Keratinocyte (primary cell): ENCODE results near the gene SLF2. TPM values are rescaled to one million over a fixed set of nuclear protein-coding genes. Genes with fewer than 3 reads are reported as not detected.

Experiments
- DNase-seq: peaks from one replicate; pipeline ENCODE4 v3.0.0-alpha.2; 2011; ENCODE audit warnings: low read depth, missing footprints, low spot score
- FAIRE-seq: peaks from 2 replicates; lab custom pipeline; 2011; peaks lifted over from hg19 to GRCh38; lab: Jason Lieb, UNC
- H2AFZ ChIP-seq: 2 replicates; pipeline ENCODE4 v1.6.0; 2012; ENCODE audit warnings: low read length, control low read depth, inconsistent platforms; ENCODE audit not compliant: control insufficient read depth
- H3K27ac ChIP-seq: 2 replicates; pipeline ENCODE4 v1.5.1; 2011; ENCODE audit warnings: low read length; ENCODE audit not compliant: control insufficient read depth, insufficient read depth
- H3K27me3 ChIP-seq: 3 replicates; pipeline ENCODE4 v1.6.0; 2011; ENCODE audit warnings: low read length; ENCODE audit not compliant: control insufficient read depth, insufficient read depth; ENCODE audit errors: extremely low read depth
- H3K36me3 ChIP-seq, 2 experiments: 2 replicates in 1 of 2; 3 replicates in 1 of 2; pipeline ENCODE4 v1.5.1; 2011; ENCODE audit warnings: low read length in 2 of 2, mild to moderate bottlenecking in 1 of 2; ENCODE audit not compliant: control insufficient read depth in 2 of 2, insufficient read depth in 2 of 2; ENCODE audit errors: extremely low read depth in 1 of 2
- H3K4me1 ChIP-seq: 3 replicates; pipeline ENCODE4 v1.5.1; 2011; ENCODE audit warnings: low read length; ENCODE audit not compliant: control insufficient read depth, insufficient read depth; ENCODE audit errors: extremely low read depth
- H3K4me2 ChIP-seq: 3 replicates; pipeline ENCODE4 v1.6.0; 2011; ENCODE audit warnings: low read depth, low read length; ENCODE audit not compliant: control insufficient read depth, insufficient read depth; ENCODE audit errors: extremely low read depth
- H3K4me3 ChIP-seq, 3 experiments: fragments of 200-600 bp in 1 of 3; sonication (generic) in 1 of 3; 2 replicates in 2 of 3; 3 replicates in 1 of 3; pipeline ENCODE4 v1.5.1; 2011 to 2016; ENCODE audit warnings: low read length in 3 of 3, mild to moderate bottlenecking in 3 of 3, control low read depth in 2 of 3, inconsistent platforms in 1 of 3, low read depth in 1 of 3, mixed read lengths in 1 of 3, mixed run types in 1 of 3, moderate library complexity in 1 of 3; ENCODE audit not compliant: control insufficient read depth in 2 of 3, insufficient read depth in 2 of 3; ENCODE audit errors: extremely low read depth in 1 of 3
- H3K79me2 ChIP-seq: 2 replicates; pipeline ENCODE4 v1.6.0; 2012; ENCODE audit warnings: low read length; ENCODE audit not compliant: control insufficient read depth, insufficient read depth
- H3K9ac ChIP-seq: 3 replicates; pipeline ENCODE4 v1.6.0; 2011; ENCODE audit warnings: low read length; ENCODE audit not compliant: control insufficient read depth, insufficient read depth; ENCODE audit errors: extremely low read depth
- H3K9me1 ChIP-seq: 3 replicates; pipeline ENCODE4 v1.6.0; 2011; ENCODE audit warnings: low read length; ENCODE audit not compliant: control insufficient read depth, insufficient read depth; ENCODE audit errors: extremely low read depth
- H3K9me3 ChIP-seq: 2 replicates; pipeline ENCODE4 v1.5.1; 2012; ENCODE audit warnings: low read depth, low read length; ENCODE audit not compliant: control insufficient read depth
- H4K20me1 ChIP-seq: 3 replicates; pipeline ENCODE4 v1.6.0; 2011; ENCODE audit warnings: low read length; ENCODE audit not compliant: control insufficient read depth, insufficient read depth; ENCODE audit errors: extremely low read depth
- EZH2 ChIP-seq: IDR thresholded peaks from one replicate; pipeline ENCODE4 v1.6.1; 2012; ENCODE audit warnings: inconsistent platforms, mild to moderate bottlenecking, low read length, moderate library complexity
- dilution Hi-C: fragments of 300-500 bp; cut with MboI; formaldehyde crosslinking; loops from one replicate; pipeline ENCODE4 v1.7.0; 2020; ENCODE audit warnings: low sequenced_read_pairs; ENCODE audit not compliant: extremely low pct_ligation_motif_present
- polyA plus RNA-seq, 5 experiments: library from polyadenylated mRNA; depleted of rRNA in 3 of 5; stranded (reverse) in 3 of 5; stranded (forward) in 1 of 5; unstranded in 1 of 5; fragments of >200 nt; gene quantifications; 1 replicate in 1 of 5; 2 replicates in 3 of 5; 3 replicates in 1 of 5; pipeline versions ENCODE4 v1.2.1 to v1.2.3, GENCODE V29; 2011 to 2012; ENCODE audit warnings: missing spikeins in 2 of 5, low read depth in 1 of 5, low replicate concordance in 1 of 5
- TF ChIP-seq, protein P1 (sequence below), 3 experiments: IDR thresholded peaks in 1 of 3; conservative IDR thresholded peaks in 1 of 3; optimal IDR thresholded peaks in 1 of 3; 2 replicates in 2 of 3; 3 replicates in 1 of 3; pipeline versions ENCODE3 to v1.5.1; 2011; ENCODE audit warnings: low read length in 3 of 3, mild to moderate bottlenecking in 3 of 3, moderate library complexity in 2 of 3, control low read depth in 1 of 3, inconsistent platforms in 1 of 3; ENCODE audit not compliant: insufficient read depth in 2 of 3; ENCODE audit errors: extremely low read depth in 1 of 3

The SLF2 gene
- polyA plus RNA-seq, 1 donor (not counting 4 experiments of a cell fraction or from before 2014, with no cell fraction given) = 7.1 TPM

DNA sequence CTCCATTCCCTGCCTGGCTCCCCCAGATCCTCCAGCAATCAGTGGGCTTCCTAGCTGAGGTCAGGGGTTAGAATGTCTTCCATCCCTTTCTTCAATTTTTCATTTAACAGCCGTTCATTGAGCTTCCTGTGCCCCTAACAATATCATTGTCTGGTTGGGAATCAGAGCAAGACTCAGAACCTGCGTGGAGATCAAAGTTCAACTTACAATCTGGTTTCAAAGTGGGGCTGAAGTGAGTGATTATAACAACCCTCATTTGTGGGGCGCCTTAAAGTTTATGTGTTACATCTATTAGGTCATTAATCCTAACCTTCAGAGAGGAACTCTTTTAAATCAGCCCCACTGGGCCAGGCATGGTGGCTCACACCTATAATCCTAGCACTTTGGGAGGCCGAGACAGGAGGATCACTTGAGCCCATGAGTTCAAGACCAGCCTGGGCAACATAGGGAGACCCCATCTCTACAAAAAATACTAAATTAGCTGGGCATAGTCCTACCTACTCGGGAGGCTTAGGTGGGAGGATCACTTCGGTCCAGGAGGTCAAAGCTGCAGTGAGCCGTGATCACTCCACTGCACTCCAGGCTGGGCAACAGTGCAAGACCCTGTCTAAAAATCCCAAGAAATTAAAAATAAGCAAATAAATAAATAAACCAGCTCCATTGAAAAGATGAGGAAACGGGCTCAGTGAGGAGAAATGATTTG, 45.4 kb upstream of the SLF2 start:
- Histone ChIP-seq H3K4me2 (no peak overlapping the region), H3K9me1 (no peaks in the 10 kb centered on the region), H3K36me3 (no peaks in the 10 kb centered on the region), H3K9me3 (no peaks in the 10 kb centered on the region), H4K20me1 (peaks cover 3% of the 10 kb centered on the region), H3K9ac (no peak overlapping the region), H3K4me3 (no peak overlapping the region), H3K79me2 (no peaks in the 10 kb centered on the region), H3K4me1 (no peaks in the 10 kb centered on the region), H2AFZ (no peak overlapping the region), H3K27ac (no peak overlapping the region), H3K27me3 (peaks cover 43% of the 10 kb centered on the region)
- TF ChIP-seq, protein P1, sequence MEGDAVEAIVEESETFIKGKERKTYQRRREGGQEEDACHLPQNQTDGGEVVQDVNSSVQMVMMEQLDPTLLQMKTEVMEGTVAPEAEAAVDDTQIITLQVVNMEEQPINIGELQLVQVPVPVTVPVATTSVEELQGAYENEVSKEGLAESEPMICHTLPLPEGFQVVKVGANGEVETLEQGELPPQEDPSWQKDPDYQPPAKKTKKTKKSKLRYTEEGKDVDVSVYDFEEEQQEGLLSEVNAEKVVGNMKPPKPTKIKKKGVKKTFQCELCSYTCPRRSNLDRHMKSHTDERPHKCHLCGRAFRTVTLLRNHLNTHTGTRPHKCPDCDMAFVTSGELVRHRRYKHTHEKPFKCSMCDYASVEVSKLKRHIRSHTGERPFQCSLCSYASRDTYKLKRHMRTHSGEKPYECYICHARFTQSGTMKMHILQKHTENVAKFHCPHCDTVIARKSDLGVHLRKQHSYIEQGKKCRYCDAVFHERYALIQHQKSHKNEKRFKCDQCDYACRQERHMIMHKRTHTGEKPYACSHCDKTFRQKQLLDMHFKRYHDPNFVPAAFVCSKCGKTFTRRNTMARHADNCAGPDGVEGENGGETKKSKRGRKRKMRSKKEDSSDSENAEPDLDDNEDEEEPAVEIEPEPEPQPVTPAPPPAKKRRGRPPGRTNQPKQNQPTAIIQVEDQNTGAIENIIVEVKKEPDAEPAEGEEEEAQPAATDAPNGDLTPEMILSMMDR (optimal IDR thresholded peaks at IDR 0.05 in 1 of 3, IDR thresholded peaks at IDR 0.05 in 1 of 3, conservative IDR thresholded peaks at IDR 0.05 in 1 of 3; ENCODE audit: extremely low read depth in 1 of 3, insufficient read depth in 2 of 3, low read length in 3 of 3) = no peak
- FAIRE-seq = no peak
- dilution Hi-C loops = no loop called here
- DNase-seq = no peak

DNA sequence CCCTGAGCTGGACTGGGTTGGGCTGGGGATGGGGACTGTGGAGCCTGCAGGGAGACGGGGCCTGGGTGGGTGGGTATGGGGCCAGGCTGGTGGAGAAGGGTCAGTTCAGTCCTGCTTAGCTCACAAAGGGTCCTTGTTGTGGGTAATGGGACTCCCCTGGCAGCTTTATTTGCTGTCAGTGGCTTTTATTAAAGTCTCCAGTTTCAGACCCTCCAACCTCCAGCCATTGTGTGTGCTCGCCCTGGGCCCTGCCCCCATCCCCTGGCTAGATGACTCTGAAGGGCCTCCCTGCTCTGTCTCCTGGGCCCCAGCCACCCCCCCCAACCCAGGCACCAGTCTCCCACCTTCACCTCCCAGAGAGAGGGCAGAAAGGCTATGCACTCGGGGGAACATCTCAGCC, 44.4 kb upstream of the SLF2 start:
- no peak overlapping the region for H2AFZ ChIP-seq

More for the DNA sequence above, 44.4 kb upstream of the SLF2 start:
- Histone ChIP-seq H3K4me3 (no peak overlapping the region), H3K9me3 (no peaks in the 10 kb centered on the region), H3K4me1 (no peaks in the 10 kb centered on the region), H3K27me3 (peaks cover 38% of the 10 kb centered on the region), H3K9ac (no peak overlapping the region), H4K20me1 (peaks cover 3% of the 10 kb centered on the region), H3K36me3 (no peaks in the 10 kb centered on the region), H3K79me2 (no peaks in the 10 kb centered on the region), H3K9me1 (no peaks in the 10 kb centered on the region), H3K4me2 (no peak overlapping the region), H3K27ac (no peak overlapping the region)
- no peak for TF ChIP-seq EZH2
- TF ChIP-seq, protein P1 (optimal IDR thresholded peaks at IDR 0.05 in 1 of 3, IDR thresholded peaks at IDR 0.05 in 1 of 3, conservative IDR thresholded peaks at IDR 0.05 in 1 of 3; ENCODE audit: extremely low read depth in 1 of 3, insufficient read depth in 2 of 3, low read length in 3 of 3) = no peak
- FAIRE-seq (no peak), DNase-seq (no peak)
- dilution Hi-C loops = no loop called here
